DND-41 (cell line): ENCODE data around the gene GMPR.

Experiments
- ATAC-seq: fragments of 200-7000 bp; cut with Tn5 transposase; 3 replicates; pipeline ENCODE4 v1.9.1; 2021; ENCODE audit warnings: low read depth; ENCODE audit not compliant: insufficient read depth
- DNase-seq: peaks from one replicate; pipeline ENCODE4 v3.0.0-alpha.2; 2020
- H2AFZ ChIP-seq: 2 replicates; pipeline ENCODE4 v1.6.0; 2012; ENCODE audit warnings: low read depth, low read length
- H3K27ac ChIP-seq: 2 replicates; pipeline ENCODE4 v1.5.1; 2012; ENCODE audit warnings: low read length, inconsistent platforms
- H3K27me3 ChIP-seq: fragments of 200-600 bp; sonication (generic); 2 replicates; pipeline ENCODE4 v1.6.0; 2012; ENCODE audit warnings: low read length, mild to moderate bottlenecking, inconsistent platforms; ENCODE audit not compliant: insufficient read depth, poor library complexity
- H3K36me3 ChIP-seq: 2 replicates; pipeline ENCODE4 v1.5.1; 2012; ENCODE audit warnings: low read length, inconsistent platforms; ENCODE audit not compliant: insufficient read depth
- H3K4me1 ChIP-seq: 2 replicates; pipeline ENCODE4 v1.5.1; 2012; ENCODE audit warnings: mild to moderate bottlenecking, low read length; ENCODE audit not compliant: insufficient read depth
- H3K4me2 ChIP-seq: 2 replicates; pipeline ENCODE4 v1.6.0; 2012; ENCODE audit warnings: mild to moderate bottlenecking, moderate library complexity, low read length, inconsistent platforms; ENCODE audit not compliant: insufficient read depth
- H3K4me3 ChIP-seq, 2 experiments: fragments of 200-600 bp in 1 of 2; shearing (Covaris generic) in 1 of 2; 2 replicates each; pipeline ENCODE4 v1.5.1; 2012 to 2016; ENCODE audit warnings: inconsistent platforms in 2 of 2, low read length in 2 of 2, mild to moderate bottlenecking in 2 of 2, low read depth in 1 of 2, moderate library complexity in 1 of 2
- H3K79me2 ChIP-seq: 2 replicates; pipeline ENCODE4 v1.6.0; 2012; ENCODE audit warnings: low read length, inconsistent platforms; ENCODE audit not compliant: insufficient read depth
- H3K9ac ChIP-seq: 2 replicates; pipeline ENCODE4 v1.6.0; 2012; ENCODE audit warnings: low read depth, mild to moderate bottlenecking, inconsistent platforms, low read length, moderate library complexity
- H3K9me3 ChIP-seq: 2 replicates; pipeline ENCODE4 v1.5.1; 2012; ENCODE audit warnings: low read length, moderate library complexity, mild to moderate bottlenecking, inconsistent platforms; ENCODE audit not compliant: insufficient read depth, severe bottlenecking
- H4K20me1 ChIP-seq: 2 replicates; pipeline ENCODE4 v1.6.0; 2012; ENCODE audit warnings: low read length; ENCODE audit not compliant: insufficient read depth
- EZH2 ChIP-seq: IDR thresholded peaks from 3 replicates; pipeline ENCODE4 v1.6.1; 2012; ENCODE audit warnings: borderline replicate concordance, low read depth, mild to moderate bottlenecking, moderate library complexity, low read length, inconsistent platforms; ENCODE audit not compliant: severe bottlenecking
- TF ChIP-seq, protein P1 (sequence below): IDR thresholded peaks from 2 replicates; pipeline ENCODE4 v1.5.1; 2012; ENCODE audit warnings: borderline replicate concordance, low read length, moderate library complexity, mild to moderate bottlenecking; ENCODE audit not compliant: poor library complexity, severe bottlenecking; ENCODE audit errors: extremely low read depth

GMPR gene

DNA sequence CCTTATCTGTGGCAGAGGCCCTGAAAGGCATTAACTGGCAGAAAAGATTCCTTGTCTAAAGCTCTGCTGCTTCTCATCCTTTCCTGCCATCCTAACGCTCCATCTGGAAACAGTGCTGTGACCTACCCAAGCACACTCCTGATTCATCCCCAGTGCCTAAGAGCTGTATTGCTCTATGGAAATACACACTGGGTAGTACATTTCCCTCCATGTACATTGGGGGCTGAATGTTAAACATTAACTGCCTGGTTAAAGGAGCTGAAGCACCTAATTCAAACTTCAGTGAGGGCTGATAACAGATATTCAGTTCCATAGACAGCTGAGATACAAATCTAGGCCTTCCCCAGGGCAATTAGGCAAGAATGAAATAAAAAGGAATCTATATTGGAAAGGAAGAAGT is 36.7 kb upstream of the GMPR start:
- no peak overlapping the region for H3K4me2 ChIP-seq
- H3K4me1 ChIP-seq = 0 out of 2 replicates have a peak, but pooled peaks cover 4% of the 10 kb centered on the region
- DNase-seq = no peak
- no peaks in the 10 kb centered on the region for H4K20me1 ChIP-seq
- no peaks in the 10 kb centered on the region for H3K9me3 ChIP-seq
- no peak overlapping the region for H3K27ac ChIP-seq
- no peak overlapping the region for H3K9ac ChIP-seq
- no peaks in the 10 kb centered on the region for H3K27me3 ChIP-seq
- H3K79me2 ChIP-seq = no peaks in the 10 kb centered on the region
- no peak overlapping the region for H3K4me3 ChIP-seq
- no peak overlapping the region for H2AFZ ChIP-seq
- H3K36me3 ChIP-seq = no peaks in the 10 kb centered on the region
- TF ChIP-seq, protein P1, sequence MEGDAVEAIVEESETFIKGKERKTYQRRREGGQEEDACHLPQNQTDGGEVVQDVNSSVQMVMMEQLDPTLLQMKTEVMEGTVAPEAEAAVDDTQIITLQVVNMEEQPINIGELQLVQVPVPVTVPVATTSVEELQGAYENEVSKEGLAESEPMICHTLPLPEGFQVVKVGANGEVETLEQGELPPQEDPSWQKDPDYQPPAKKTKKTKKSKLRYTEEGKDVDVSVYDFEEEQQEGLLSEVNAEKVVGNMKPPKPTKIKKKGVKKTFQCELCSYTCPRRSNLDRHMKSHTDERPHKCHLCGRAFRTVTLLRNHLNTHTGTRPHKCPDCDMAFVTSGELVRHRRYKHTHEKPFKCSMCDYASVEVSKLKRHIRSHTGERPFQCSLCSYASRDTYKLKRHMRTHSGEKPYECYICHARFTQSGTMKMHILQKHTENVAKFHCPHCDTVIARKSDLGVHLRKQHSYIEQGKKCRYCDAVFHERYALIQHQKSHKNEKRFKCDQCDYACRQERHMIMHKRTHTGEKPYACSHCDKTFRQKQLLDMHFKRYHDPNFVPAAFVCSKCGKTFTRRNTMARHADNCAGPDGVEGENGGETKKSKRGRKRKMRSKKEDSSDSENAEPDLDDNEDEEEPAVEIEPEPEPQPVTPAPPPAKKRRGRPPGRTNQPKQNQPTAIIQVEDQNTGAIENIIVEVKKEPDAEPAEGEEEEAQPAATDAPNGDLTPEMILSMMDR = no peak
- no peak for TF ChIP-seq EZH2
- no peak for ATAC-seq

DNA sequence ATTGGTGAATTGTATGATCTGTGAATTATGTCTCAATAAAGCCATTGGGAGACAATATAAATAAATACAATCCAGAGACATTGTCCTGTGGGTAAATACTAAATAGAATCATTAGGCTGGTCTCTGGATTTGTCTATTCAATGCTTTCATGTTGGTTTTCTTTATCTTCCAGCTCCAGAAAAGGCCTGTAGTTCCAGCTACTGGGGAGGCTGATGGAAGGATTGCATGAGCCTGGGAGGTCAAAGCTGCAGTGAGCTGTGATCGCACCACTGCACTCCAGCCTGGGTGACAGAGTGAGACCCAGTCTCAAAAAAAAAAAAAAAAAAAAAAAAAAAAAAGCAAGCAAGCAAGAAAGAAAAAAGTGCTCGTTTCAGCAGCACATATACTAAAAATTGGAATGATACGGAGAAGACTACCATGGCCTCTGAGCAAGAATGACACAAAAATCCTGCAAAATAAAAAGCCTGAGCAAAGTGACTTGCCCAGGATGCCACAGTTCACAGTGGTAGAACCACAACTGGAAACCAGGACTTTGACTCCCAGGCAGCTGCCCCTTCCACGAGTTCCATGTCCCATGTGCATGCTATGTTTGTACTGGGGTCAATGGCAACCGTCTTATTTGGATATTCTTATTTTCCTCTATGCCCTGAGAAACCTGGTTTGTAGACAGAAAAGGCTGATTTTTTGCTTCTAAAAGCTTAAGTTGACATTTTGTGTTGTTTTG is 33.6 kb upstream of the GMPR start:
- Histone ChIP-seq H3K36me3 (no peaks in the 10 kb centered on the region), H2AFZ (no peak overlapping the region), H3K27ac (no peak overlapping the region), H3K9me3 (no peaks in the 10 kb centered on the region), H3K79me2 (no peaks in the 10 kb centered on the region), H3K4me3 (no peak overlapping the region), H3K4me1 (0 out of 2 replicates have a peak, but pooled peaks cover 4% of the 10 kb centered on the region), H4K20me1 (no peaks in the 10 kb centered on the region), H3K4me2 (no peak overlapping the region), H3K9ac (no peak overlapping the region), H3K27me3 (no peaks in the 10 kb centered on the region)
- DNase-seq = no peak
- ATAC-seq = no peak
- TF ChIP-seq, protein P1 = no peak
- TF ChIP-seq EZH2 = no peak

DNA sequence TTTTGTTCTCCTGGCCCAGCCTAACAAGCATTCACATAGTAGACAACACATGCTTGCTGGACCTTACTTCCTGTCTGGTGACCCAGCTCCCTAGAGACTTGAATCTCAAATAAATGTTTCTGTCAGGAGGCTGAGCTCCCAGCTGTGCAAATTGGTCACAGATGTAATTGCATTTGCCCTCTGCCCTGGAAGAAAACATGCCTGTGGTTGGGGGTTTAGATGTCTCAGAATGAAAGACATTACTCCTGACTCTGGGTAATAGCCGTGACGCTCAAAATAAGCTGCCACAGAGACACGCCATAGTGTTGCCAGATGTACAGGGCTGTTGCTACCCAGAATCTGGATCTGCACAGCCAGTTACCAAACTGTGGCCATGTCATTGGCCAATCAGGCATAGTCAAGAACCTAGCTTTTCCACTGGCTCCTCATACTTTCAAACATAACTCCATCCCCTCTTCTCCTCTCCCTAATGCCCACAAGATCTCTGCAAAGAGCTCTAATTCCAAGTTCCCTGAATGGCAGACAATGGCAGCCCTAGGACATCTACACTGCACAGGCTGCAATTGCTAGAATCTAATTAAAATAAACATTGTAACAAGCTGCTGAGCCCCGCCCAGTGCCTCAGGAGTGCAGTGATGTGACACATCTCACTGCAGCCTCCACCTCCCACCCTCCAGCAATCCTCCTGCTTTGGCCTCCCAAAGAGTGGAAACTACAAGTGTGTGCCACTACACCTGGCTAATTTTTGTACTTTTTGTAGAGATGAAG is 32.8 kb upstream of the GMPR start:
- H3K27me3 ChIP-seq = no peaks in the 10 kb centered on the region
- ATAC-seq (peak; percentile 22; the same call in 1 of the 3 replicates), DNase-seq (no peak)
- TF ChIP-seq, protein P1 = no peak
- no peak for TF ChIP-seq EZH2
- H3K9ac ChIP-seq = no peak overlapping the region
- H3K4me2 ChIP-seq = no peak overlapping the region
- H3K36me3 ChIP-seq = no peaks in the 10 kb centered on the region
- no peaks in the 10 kb centered on the region for H4K20me1 ChIP-seq
- no peaks in the 10 kb centered on the region for H3K9me3 ChIP-seq
- 0 out of 2 replicates have a peak, but pooled peaks cover 4% of the 10 kb centered on the region for H3K4me1 ChIP-seq
- no peak overlapping the region for H2AFZ ChIP-seq
- H3K27ac ChIP-seq = no peak overlapping the region
- H3K4me3 ChIP-seq = no peak overlapping the region
- H3K79me2 ChIP-seq = no peaks in the 10 kb centered on the region
